ENCODE results near the gene PPY. TPM values are rescaled to one million over a fixed set of nuclear protein-coding genes. Genes with fewer than 3 reads are reported as not detected.
"Not testable (repeated sequence)": the region's sequence is repeated elsewhere in the genome, so short reads cannot be mapped to it uniquely, and the experiment has no call there.

The PPY gene
- total RNA-seq, 2 donors from 2014 or later, result 0.49 TPM; not detected in 1

DNA sequence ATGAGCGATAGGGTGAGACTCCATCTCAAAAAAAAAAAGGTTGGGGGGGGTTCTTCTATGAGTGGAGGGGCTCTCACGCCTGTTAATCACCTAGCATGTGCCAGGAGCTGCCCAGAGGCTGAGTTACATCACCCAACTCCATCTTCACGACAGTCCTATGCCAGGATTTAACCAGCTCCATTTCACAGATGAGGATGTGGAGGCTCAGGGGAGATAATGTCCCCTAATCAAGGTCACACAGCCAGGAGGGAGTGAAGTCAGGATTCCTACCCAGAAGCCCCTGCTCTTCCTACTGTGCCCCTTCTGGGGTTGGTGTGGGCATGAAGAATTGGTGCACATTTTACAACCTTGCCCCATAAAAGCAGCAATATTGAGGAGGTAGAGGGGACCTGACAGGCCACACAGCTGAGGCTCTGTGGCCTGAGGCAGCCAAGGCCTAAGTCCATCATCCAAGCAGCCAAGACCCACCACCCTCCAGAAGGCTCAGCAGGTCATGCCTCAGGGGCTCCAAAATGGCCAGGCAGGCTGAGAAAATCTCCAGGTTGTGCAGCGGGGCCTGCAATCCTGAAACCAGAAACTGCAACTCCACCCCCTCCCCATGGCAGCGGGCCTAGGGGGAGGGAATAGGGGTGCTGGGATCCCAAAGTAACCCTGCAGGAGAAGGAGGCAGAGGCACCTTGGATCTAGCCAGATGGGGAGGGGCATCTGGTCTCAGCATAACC lies 6.9 kb downstream of the PPY start:
- no peak overlapping the region for H3K9ac ChIP-seq (ENCODE audit: low read depth in 2 of 2, low read length in 2 of 2)
- peaks cover 4% of the 10 kb centered on the region for H3K27me3 ChIP-seq
- TF ChIP-seq, protein P1, sequence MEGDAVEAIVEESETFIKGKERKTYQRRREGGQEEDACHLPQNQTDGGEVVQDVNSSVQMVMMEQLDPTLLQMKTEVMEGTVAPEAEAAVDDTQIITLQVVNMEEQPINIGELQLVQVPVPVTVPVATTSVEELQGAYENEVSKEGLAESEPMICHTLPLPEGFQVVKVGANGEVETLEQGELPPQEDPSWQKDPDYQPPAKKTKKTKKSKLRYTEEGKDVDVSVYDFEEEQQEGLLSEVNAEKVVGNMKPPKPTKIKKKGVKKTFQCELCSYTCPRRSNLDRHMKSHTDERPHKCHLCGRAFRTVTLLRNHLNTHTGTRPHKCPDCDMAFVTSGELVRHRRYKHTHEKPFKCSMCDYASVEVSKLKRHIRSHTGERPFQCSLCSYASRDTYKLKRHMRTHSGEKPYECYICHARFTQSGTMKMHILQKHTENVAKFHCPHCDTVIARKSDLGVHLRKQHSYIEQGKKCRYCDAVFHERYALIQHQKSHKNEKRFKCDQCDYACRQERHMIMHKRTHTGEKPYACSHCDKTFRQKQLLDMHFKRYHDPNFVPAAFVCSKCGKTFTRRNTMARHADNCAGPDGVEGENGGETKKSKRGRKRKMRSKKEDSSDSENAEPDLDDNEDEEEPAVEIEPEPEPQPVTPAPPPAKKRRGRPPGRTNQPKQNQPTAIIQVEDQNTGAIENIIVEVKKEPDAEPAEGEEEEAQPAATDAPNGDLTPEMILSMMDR (IDR thresholded peaks at IDR 0.05), result no peak
- no peaks in the 10 kb centered on the region for H3K4me1 ChIP-seq
- no peak overlapping the region for H3K4me3 ChIP-seq
- DNase-seq, result no peak
- no peaks in the 10 kb centered on the region for H3K36me3 ChIP-seq
- intact Hi-C loops (cut with DNase I), result no loop called here
- no peak overlapping the region for H3K27ac ChIP-seq
- no peaks in the 10 kb centered on the region for H3K9me3 ChIP-seq

- Histone ChIP-seq H3K9ac (ENCODE audit: low read depth in 2 of 2, low read length in 2 of 2) (no peak overlapping the region), H3K27ac (no peak overlapping the region), H3K4me3 (no peak overlapping the region), H3K9me3 (no peaks in the 10 kb centered on the region), H3K4me1 (no peaks in the 10 kb centered on the region), H3K27me3 (no peaks in the 10 kb centered on the region), H3K36me3 (no peaks in the 10 kb centered on the region)
- TF ChIP-seq, protein P1 (IDR thresholded peaks at IDR 0.05), result no peak
- no peak for DNase-seq
- intact Hi-C loops (cut with DNase I), result no loop called here
Observed at GRCh38 chr17:43932923-43933322, 9.4 kb downstream of the PPY start.

- DNase-seq, result no peak
- no peak overlapping the region for H3K4me3 ChIP-seq
- no peak overlapping the region for H3K9ac ChIP-seq (ENCODE audit: low read depth in 2 of 2, low read length in 2 of 2)
- H3K4me1 ChIP-seq, result no peaks in the 10 kb centered on the region
- no peaks in the 10 kb centered on the region for H3K36me3 ChIP-seq
- H3K27ac ChIP-seq, result no peak overlapping the region
- H3K27me3 ChIP-seq, result no peaks in the 10 kb centered on the region
- H3K9me3 ChIP-seq, result no peaks in the 10 kb centered on the region
- TF ChIP-seq, protein P1 (IDR thresholded peaks at IDR 0.05), result no peak
- intact Hi-C loops (cut with DNase I), result no loop called here
Observed at GRCh38 chr17:43932357-43932756, 9.9 kb downstream of the PPY start.

DNA sequence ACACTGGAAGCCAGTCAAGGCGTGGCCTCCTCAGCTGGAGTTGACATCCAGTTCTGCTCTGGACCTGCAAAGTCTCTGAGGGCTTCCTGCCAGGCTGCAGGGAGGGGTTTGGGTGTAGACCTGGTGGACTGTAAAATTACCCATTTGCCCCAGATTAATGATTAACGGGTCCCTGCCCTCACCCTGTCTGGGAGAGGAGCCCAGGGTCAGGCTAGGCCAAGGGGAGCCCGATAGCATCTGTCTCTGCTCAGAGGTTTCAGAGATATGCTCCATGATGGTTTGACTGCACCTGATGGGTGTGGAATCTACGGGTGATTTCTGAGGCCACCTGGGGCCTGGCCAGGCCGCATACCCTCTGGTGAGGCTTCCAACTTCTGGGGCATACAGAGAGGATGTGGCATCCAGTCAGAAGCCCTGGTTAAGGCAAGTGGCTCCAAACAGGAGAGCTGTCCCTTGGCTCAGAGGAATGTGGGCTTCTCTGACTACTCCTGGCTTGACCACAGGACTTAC lies 11.2 kb downstream of the PPY start:
- Histone ChIP-seq H3K4me3 (no peak overlapping the region), H3K9ac (ENCODE audit: low read depth in 2 of 2, low read length in 2 of 2) (no peak overlapping the region), H3K27ac (no peak overlapping the region), H3K9me3 (no peaks in the 10 kb centered on the region), H3K4me1 (no peaks in the 10 kb centered on the region), H3K36me3 (no peaks in the 10 kb centered on the region), H3K27me3 (no peaks in the 10 kb centered on the region)
- intact Hi-C loops (cut with DNase I), result no loop called here
- TF ChIP-seq, protein P1 (IDR thresholded peaks at IDR 0.05), result no peak
- peak; percentile 94 for DNase-seq

DNA sequence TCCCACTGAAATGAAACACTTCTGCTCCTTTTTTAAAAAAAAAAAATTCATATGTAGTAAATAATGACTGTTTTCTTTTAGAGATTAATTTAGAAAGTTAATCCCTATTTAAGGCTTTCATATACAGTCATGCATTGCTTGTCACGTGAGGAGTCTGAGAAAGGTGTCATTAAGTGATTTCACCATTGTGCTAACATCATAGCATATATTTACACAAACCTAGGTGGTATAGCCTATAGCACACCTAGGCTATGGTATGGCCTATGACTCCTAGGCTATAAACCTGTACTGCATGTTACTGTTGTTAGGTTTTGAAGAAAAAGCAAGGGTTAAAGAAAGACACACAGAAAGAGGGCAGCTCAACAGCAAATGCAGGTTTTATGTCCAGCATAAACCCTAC lies 13.7 kb downstream of the PPY start:
- TF ChIP-seq, protein P1 (IDR thresholded peaks at IDR 0.05), result no peak

GRCh38 chr17:43927929-43928328 lies 14.3 kb downstream of the PPY start:
- intact Hi-C loops (cut with DNase I); H3K9me3 ChIP-seq; H3K4me3 ChIP-seq: not testable (repeated sequence)

More for the DNA sequence above, 13.7 kb downstream of the PPY start:
- Histone ChIP-seq H3K36me3 (no peaks in the 10 kb centered on the region), H3K27me3 (no peaks in the 10 kb centered on the region), H3K4me3 (no peak overlapping the region), H3K27ac (no peak overlapping the region), H3K9ac (ENCODE audit: low read depth in 2 of 2, low read length in 2 of 2) (no peak overlapping the region), H3K4me1 (no peaks in the 10 kb centered on the region), H3K9me3 (no peaks in the 10 kb centered on the region)
- no peak for DNase-seq
- intact Hi-C loops (cut with DNase I), result no loop called here

More at GRCh38 chr17:43927929-43928328, 14.3 kb downstream of the PPY start:
- H3K4me1 ChIP-seq; H3K9ac ChIP-seq (ENCODE audit: low read depth in 2 of 2, low read length in 2 of 2); H3K36me3 ChIP-seq; H3K27me3 ChIP-seq; H3K27ac ChIP-seq; DNase-seq: not testable (repeated sequence)

All from colonic mucosa (tissue), 4 donors.